Measurements from ENCODE around the gene PLA2G4E.

The PLA2G4E gene

GRCh38 chr15:41940441-41940857 lies 80.4 kb downstream of the PLA2G4E start:
- in situ Hi-C loops (cut with MboI; ENCODE audit: low sequenced_read_pairs), result no loop called here

GRCh38 chr15:41939986-41940385 lies 80.9 kb downstream of the PLA2G4E start:
- in situ Hi-C loops (cut with MboI; ENCODE audit: low sequenced_read_pairs), result no loop called here

- in situ Hi-C loops (cut with MboI; ENCODE audit: low sequenced_read_pairs), result no loop called here
These were observed 83.3 kb downstream of the PLA2G4E start for GRCh38 chr15:41937568-41937923.

GRCh38 chr15:41936649-41937567 lies 83.9 kb downstream of the PLA2G4E start:
- in situ Hi-C loops (cut with MboI; ENCODE audit: low sequenced_read_pairs), result no loop called here

- in situ Hi-C loops (cut with MboI; ENCODE audit: low sequenced_read_pairs), result no loop called here
These were observed 84.7 kb downstream of the PLA2G4E start for GRCh38 chr15:41936155-41936554.

- in situ Hi-C loops (cut with MboI; ENCODE audit: low sequenced_read_pairs), result no loop called here
These were observed 85.2 kb downstream of the PLA2G4E start for GRCh38 chr15:41935566-41936020.

- in situ Hi-C loops (cut with MboI; ENCODE audit: low sequenced_read_pairs), result no loop called here
These were observed 86.0 kb downstream of the PLA2G4E start for GRCh38 chr15:41934843-41935242.

GRCh38 chr15:41933771-41934170 lies 87.1 kb downstream of the PLA2G4E start:
- in situ Hi-C loops (cut with MboI; ENCODE audit: low sequenced_read_pairs), result no loop called here

GRCh38 chr15:41933326-41933725 lies 87.5 kb downstream of the PLA2G4E start:
- in situ Hi-C loops (cut with MboI; ENCODE audit: low sequenced_read_pairs), result no loop called here

- in situ Hi-C loops (cut with MboI; ENCODE audit: low sequenced_read_pairs), result no loop called here
These were observed 88.1 kb downstream of the PLA2G4E start for GRCh38 chr15:41932511-41933289.

GRCh38 chr15:41932101-41932500 lies 88.7 kb downstream of the PLA2G4E start:
- in situ Hi-C loops (cut with MboI; ENCODE audit: low sequenced_read_pairs), result no loop called here
